Osteoblast (primary cell): ENCODE results near the gene IFNA14. TPM values are rescaled to one million over a fixed set of nuclear protein-coding genes. Genes with fewer than 3 reads are reported as not detected.

ENCODE experiments used
- DNase-seq: peaks from one replicate; pipeline ENCODE4 v3.0.0; 2011; ENCODE audit warnings: low spot score, mixed read lengths; ENCODE audit not compliant: insufficient read length; ENCODE audit errors: missing footprints
- H2AFZ ChIP-seq: 2 replicates; pipeline ENCODE4 v1.6.0; 2011; ENCODE audit warnings: mild to moderate bottlenecking, low read length
- H3K27ac ChIP-seq: 2 replicates; pipeline ENCODE4 v1.5.1; 2011; ENCODE audit warnings: mild to moderate bottlenecking, low read depth, low read length, moderate library complexity
- H3K27me3 ChIP-seq: 2 replicates; pipeline ENCODE4 v1.6.0; 2012; ENCODE audit warnings: mild to moderate bottlenecking, control low read depth, inconsistent platforms, low read length, moderate library complexity; ENCODE audit not compliant: insufficient read depth
- H3K36me3 ChIP-seq: 2 replicates; pipeline ENCODE4 v1.5.1; 2011; ENCODE audit warnings: mild to moderate bottlenecking, low read length, control low read depth, moderate library complexity; ENCODE audit not compliant: insufficient read depth
- H3K4me1 ChIP-seq: 2 replicates; pipeline ENCODE4 v1.5.1; 2011; ENCODE audit warnings: mild to moderate bottlenecking, low read length, control low read depth, moderate library complexity; ENCODE audit not compliant: insufficient read depth
- H3K4me2 ChIP-seq: 2 replicates; pipeline ENCODE4 v1.6.0; 2011; ENCODE audit warnings: mild to moderate bottlenecking, low read length; ENCODE audit not compliant: insufficient read depth
- H3K4me3 ChIP-seq: fragments of 200-600 bp; sonication (generic); 3 replicates; pipeline ENCODE4 v1.5.1; 2012; ENCODE audit warnings: mild to moderate bottlenecking, low read length, inconsistent platforms; ENCODE audit not compliant: insufficient read depth
- H3K79me2 ChIP-seq: 2 replicates; pipeline ENCODE4 v1.6.0; 2012; ENCODE audit warnings: mild to moderate bottlenecking, low read length, control low read depth, inconsistent platforms; ENCODE audit not compliant: insufficient read depth
- H3K9me3 ChIP-seq: 2 replicates; pipeline ENCODE4 v1.5.1; 2011; ENCODE audit warnings: low read depth, low read length, control low read depth
- H4K20me1 ChIP-seq: 2 replicates; pipeline ENCODE4 v1.6.0; 2012; ENCODE audit warnings: mild to moderate bottlenecking, low read length, control low read depth; ENCODE audit not compliant: insufficient read depth
- total RNA-seq: library from RNA; depleted of rRNA; stranded (reverse); fragments of >200 nt; gene quantifications from 2 replicates; pipeline ENCODE4 v1.2.3, GENCODE V29; 2012
- TF ChIP-seq, protein P1 (sequence below): IDR thresholded peaks from 2 replicates; pipeline ENCODE4 v1.5.1; 2011; ENCODE audit warnings: mild to moderate bottlenecking, low read depth, low read length, moderate library complexity; ENCODE audit errors: extremely low read depth

Gene IFNA14
- total RNA-seq, 1 donor: not detected

DNA sequence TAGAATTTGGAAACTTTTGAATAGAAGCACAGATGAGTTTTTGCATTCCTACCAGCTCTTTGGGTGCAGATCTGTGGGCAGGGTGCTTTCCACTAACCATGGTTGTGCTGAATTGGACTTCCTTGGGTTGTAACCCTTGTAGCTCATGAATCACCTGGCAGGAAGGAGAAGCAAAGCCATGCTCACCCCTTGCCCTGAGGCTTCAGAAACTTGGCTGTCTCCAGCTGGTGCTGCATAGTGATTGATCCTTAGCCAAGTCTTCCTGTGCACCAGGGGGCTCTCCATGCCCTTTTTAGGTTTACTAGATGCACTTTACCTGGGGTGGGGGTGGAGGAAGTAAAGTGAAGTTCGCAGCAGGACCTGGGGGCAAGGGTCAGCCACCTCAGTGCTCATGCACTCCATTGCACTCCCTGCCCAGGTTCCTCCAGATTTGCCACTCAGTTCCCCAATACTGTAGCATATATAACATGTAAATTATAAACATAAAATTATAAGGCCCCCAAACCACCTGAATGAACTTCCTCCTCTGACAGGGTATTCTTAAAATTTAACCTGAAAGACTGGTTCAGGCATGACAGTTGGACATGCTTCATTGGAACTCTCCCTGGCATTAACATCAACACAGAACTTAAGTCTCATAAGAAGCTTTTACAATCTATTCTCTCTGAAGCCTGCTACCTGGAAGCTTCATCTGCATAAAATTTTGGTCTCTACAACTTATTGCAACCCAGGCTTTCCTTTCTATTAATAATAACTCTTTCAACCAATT, 25.8 kb upstream of the IFNA14 start:
- Histone ChIP-seq H3K79me2 (no peaks in the 10 kb centered on the region), H2AFZ (no peak overlapping the region), H3K9me3 (no peaks in the 10 kb centered on the region), H3K27me3 (peaks cover 28% of the 10 kb centered on the region), H3K4me3 (no peak overlapping the region), H3K36me3 (no peaks in the 10 kb centered on the region), H3K27ac (no peak overlapping the region), H4K20me1 (no peaks in the 10 kb centered on the region), H3K4me2 (no peak overlapping the region), H3K4me1 (no peaks in the 10 kb centered on the region)
- DNase-seq: no peak
- TF ChIP-seq, protein P1, sequence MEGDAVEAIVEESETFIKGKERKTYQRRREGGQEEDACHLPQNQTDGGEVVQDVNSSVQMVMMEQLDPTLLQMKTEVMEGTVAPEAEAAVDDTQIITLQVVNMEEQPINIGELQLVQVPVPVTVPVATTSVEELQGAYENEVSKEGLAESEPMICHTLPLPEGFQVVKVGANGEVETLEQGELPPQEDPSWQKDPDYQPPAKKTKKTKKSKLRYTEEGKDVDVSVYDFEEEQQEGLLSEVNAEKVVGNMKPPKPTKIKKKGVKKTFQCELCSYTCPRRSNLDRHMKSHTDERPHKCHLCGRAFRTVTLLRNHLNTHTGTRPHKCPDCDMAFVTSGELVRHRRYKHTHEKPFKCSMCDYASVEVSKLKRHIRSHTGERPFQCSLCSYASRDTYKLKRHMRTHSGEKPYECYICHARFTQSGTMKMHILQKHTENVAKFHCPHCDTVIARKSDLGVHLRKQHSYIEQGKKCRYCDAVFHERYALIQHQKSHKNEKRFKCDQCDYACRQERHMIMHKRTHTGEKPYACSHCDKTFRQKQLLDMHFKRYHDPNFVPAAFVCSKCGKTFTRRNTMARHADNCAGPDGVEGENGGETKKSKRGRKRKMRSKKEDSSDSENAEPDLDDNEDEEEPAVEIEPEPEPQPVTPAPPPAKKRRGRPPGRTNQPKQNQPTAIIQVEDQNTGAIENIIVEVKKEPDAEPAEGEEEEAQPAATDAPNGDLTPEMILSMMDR: no peak

DNA sequence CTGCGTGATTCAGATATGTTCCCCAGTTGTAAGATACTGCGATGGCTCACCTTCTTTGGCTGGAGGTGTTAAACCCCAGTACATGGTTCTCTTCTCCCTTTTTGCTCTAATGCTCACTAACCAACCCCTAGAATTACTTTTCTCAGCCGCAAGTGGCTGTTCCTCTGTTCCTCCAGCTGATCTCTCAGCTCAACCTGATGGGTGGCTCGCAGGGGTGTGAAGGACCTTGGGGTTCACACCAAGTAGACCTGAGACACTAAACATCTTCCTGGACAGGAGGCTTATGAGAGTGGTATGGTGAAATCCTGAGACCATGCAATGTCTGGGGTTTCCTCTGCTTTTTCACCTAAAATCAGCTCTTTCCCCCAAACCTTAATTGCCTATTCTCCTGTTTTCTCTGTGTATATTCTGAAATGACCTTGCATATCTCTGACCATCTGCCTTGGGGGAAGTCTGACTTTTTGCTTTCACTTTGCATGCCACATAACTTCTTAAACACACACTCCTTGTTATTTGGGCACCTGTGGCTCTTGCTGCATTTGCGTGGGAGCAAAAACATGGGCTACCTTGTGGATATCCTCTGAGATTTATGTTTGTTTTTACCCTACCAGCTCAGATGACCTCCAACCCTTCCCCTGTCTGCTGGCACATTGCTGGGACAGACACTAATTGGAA, 15.9 kb upstream of the IFNA14 start:
- H3K4me1 ChIP-seq: peaks cover 3% of the 10 kb centered on the region
- peaks cover 26% of the 10 kb centered on the region for H3K27me3 ChIP-seq
- no peak overlapping the region for H3K27ac ChIP-seq
- DNase-seq: no peak
- H4K20me1 ChIP-seq: no peaks in the 10 kb centered on the region
- no peaks in the 10 kb centered on the region for H3K36me3 ChIP-seq
- TF ChIP-seq, protein P1: no peak
- no peaks in the 10 kb centered on the region for H3K9me3 ChIP-seq
- no peak overlapping the region for H2AFZ ChIP-seq
- no peaks in the 10 kb centered on the region for H3K79me2 ChIP-seq
- no peak overlapping the region for H3K4me3 ChIP-seq
- no peak overlapping the region for H3K4me2 ChIP-seq

DNA sequence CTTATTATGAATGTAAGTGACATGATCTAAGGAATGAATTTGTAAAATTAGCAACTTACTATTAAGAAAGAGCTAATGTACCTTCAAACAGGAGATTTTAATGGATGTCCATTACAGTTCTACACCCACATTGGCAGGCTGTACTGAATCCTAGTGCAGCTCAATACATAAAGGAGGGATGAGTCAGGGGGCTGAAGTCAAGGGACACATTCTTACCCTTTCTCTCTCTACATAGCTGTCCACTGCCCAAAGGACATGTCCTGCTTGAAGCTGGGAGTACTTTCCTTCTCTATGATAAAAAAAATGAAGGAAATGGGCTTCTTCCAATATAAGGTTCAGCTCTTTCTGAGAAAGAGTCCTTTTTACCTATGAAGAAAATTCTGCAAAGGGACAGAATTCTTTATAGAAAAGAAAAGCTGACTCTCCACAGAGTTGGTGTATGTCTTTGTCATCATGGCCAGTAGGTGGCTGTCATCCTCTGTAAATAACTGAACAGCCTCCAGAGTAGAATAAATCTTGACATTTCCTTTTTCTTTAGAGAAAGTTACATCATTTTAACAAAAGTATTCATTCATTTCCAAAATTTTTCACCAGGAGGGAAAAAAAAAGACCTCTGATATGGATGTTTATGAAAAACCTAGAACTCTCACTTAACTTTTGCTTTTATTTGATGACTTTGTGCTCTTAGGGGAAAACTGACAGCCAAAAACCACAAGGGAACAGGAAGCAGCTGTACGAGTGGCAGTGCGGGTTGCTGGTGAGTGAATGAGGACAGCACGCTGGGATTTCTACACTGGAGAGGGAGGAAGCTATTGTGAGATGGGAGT, 13.1 kb upstream of the IFNA14 start:
- Histone ChIP-seq H4K20me1 (no peaks in the 10 kb centered on the region), H3K4me1 (peaks cover 3% of the 10 kb centered on the region), H3K4me2 (peak overlapping the region; percentile 75), H3K27me3 (peaks cover 29% of the 10 kb centered on the region), H3K79me2 (no peaks in the 10 kb centered on the region), H2AFZ (peak overlapping the region; percentile 79), H3K36me3 (no peaks in the 10 kb centered on the region), H3K4me3 (peak overlapping the region; percentile 54), H3K9me3 (no peaks in the 10 kb centered on the region), H3K27ac (no peak overlapping the region)
- peak; percentile 68 for DNase-seq
- TF ChIP-seq, protein P1: peak; percentile 52

DNA sequence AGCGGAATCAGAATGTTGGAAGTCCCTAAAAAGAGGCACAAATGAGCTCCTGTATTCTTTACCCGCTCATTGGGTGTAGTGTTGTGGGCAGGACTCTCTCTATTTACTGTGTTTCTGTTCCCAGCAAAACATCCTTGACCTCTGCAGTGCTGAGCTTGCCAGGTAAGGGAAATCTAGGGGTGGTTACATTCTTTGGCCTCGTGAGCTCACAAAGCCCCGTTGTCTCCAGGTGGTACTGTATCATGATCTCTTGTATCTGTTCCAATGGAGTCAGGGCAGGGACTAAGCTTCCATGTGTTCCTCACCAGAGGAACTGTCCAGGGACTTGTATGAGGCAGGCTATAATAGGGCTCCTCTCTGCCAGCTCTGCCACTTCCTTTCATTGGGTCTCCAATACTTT, 11.8 kb upstream of the IFNA14 start:
- Histone ChIP-seq H3K27me3 (peaks cover 27% of the 10 kb centered on the region), H3K79me2 (no peaks in the 10 kb centered on the region), H3K4me3 (no peak overlapping the region), H3K9me3 (no peaks in the 10 kb centered on the region), H2AFZ (no peak overlapping the region), H3K27ac (no peak overlapping the region), H4K20me1 (no peaks in the 10 kb centered on the region), H3K36me3 (no peaks in the 10 kb centered on the region), H3K4me2 (no peak overlapping the region), H3K4me1 (peaks cover 3% of the 10 kb centered on the region)
- TF ChIP-seq, protein P1: no peak
- DNase-seq: no peak
